Fibroblast of skin of left quadriceps (primary cell): ENCODE measurements around the gene YES1.

Source experiments
- DNase-seq, 2 experiments: peaks; one replicate each; pipeline ENCODE4 v3.0.0-alpha.2; 2013; ENCODE audit warnings: low read depth in 2 of 2

Gene YES1

DNA sequence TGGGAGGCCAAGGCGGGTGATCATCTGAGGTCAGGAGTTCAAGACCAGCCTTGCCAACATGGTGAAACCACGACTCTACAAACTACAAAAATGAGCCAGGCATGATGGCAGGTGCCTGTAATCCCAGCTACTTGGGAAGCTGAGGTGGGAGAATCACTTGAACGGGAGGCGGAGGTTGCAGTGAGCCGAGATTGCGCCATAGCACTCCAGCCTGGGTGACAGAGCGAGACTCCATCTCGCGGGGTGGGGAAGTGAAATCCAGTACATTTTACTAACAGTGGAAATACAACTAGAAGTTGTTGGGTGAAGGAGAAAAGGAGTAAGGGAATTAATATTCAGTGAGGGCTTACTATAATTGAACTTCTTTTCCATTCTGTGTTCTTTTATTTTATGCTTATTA, 86.4 kb downstream of the YES1 start:
- no peak for DNase-seq

DNA sequence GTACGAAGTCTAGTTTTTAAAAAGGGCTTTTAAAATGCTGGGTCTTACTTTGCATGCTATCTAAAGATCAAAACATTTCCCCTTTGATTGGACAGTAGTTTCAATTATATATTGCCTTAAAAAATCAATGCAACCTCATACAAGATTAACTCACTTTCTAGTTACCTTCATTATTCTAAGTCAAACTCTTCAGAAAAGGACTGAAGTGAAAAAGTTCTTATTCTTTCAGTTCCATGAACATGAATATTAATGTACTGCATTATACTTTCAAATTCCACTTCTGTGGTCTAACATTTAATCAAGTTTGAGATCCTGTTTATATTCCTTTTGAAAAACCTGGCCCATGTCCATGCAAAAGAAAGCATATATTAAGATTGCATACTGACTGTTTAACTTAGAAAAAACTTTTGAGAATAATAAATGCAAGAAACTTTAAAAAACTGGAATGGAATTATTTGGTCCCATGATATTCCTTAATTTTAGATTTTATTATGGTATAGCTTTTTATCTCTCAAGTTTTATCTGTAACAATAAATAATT, 88.4 kb downstream of the YES1 start:
- DNase-seq: no peak

DNA sequence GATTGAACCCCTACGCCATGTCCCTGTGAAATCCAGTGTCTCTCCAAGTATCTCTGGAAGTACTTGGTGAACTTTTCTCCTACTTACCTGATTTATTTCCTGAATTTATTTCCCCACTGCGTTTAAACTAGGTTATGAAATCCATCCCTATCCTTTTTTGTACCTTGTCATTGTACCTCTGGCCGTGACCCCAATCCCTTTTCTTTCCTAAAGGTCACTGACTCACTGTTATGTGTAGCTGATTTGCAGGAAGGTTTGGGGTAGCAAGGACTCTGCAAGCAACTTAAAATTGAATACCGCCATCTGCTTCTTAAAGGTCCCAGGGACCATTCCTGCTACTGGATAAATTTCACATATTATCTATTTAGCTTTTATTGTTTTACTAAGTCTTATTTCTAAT, 95.0 kb downstream of the YES1 start:
- no peak for DNase-seq

- peak; percentile 42 to 43 for DNase-seq
Measured at GRCh38 chr18:715626-716025, 96.4 kb downstream of the YES1 start.

- DNase-seq: no peak
Measured at GRCh38 chr18:713135-713490, 98.9 kb downstream of the YES1 start.

GRCh38 chr18:712401-713134, 99.5 kb downstream of the YES1 start, which contains the start of gene ENOSF1:
TSS of gene ENOSF1 (minus strand) at chr18:712630. CDS start at chr18:712587, 43 bp downstream.
- peak; percentile 50 to 52 for DNase-seq

DNA sequence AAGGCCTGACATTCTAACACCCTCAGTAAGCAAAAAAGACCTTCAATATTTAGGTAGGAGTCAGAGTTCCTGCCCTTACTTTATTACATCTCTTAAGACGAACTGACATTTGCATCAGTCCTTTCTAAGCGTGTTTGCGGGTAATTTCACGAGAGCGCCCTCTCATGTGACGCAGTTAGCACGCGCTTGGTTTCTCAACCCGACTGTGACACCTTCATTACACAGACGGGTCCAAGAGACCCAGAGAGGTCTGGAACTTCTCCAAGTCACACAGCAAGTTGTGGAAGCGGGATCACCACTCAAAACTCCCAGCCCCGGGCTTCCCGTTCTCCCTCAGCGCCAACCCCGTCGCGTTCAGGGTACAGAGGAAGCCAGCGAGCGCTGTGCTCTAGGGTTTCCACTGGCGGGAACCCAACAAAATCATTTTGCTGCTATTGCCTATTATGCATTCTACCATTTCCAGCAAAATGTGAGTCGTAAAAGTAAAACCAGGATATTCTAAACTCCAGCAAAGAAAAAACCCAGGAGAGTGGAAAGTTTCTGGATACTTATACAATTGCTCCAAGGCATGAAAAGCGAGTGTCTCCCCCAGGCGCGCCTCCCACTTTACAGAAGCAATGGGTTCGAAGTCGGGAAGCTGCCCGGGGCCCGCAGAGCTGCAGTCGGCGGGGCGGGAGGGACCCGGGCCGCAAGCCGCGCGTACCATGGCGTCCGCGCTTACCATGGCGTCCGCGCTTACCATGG, 100.2 kb downstream of the YES1 start:
- peak; percentile 55 to 61 for DNase-seq

DNA sequence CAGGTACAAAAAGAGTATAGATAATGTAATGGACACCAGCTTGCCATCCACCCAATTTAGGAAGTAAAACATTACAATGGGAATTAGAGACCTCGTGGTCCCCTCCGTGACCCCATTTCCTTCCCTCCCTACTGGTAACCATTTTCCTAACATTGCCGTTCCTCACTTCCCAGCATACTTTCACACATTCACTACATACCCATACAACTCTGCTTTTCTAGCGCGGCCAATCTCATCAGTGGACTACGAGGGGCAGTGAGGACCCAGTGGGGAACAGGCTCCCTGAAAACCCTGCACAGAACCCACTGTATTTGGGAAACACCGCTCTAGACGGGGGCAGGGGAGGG, 100.8 kb downstream of the YES1 start:
- no peak for DNase-seq

DNA sequence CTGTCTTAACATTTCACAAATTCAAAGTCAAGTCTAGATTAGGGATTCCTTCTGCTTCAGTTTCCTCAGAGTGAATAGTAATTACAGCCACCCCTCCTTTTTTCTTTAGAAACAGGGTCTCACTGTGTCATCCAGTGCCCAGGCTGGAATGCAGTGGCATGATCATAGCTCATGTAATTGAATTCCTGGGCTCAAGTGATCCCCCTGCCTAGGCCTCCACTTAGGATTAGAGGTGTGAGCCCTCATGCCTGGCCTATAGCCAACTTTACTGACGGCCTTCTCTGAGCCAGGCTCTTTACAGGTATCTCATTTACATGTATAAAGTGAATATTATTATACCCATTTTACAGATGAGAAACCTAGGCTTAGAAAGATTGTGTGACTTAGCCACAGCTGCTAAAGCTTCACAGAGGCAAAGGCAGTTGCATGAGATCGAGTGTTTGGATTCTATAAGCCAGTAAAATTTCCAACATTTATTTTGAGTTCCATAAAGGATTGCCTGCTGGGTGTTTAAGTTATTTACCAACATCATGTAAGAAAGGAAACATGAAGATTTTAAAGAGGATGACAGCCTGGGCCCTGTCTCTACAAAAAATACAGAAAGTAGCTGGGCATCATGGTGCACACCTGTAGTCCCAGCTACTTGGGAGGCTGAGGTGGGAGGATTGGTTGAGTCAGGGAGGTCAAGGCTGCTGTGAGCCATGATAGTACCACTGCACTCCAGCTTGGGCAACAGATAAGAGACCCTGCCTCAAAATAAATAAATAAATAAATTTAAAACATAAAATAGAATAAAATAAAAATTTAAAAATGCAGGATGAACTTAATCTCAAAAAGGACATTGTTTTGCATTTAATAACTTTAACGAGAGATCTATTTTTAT, 101.4 kb downstream of the YES1 start:
- no peak for DNase-seq

GRCh38 chr18:709771-710170, 102.3 kb downstream of the YES1 start:
- no peak for DNase-seq

DNA sequence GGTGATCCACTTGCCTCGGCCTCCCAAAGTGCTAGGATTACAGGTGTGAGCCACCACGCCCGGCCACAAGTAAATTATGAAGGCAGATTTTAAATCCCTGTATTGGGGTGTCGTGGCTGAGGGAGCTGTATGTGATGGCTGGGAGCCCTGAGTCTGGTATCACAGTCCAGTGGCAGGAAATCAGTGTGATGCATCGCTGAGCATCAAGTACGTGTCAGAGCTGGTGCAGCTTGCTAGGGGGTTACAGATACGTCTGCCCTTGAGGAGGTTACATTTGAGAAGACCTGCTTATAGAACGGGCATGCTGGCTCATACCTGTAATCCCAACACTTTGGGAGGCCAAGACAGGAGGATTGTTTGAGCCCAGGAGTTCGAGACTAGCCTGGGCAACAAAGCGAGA, 103.9 kb downstream of the YES1 start:
- DNase-seq: no peak

GRCh38 chr18:706405-706804, 105.6 kb downstream of the YES1 start:
- DNase-seq: no peak

DNA sequence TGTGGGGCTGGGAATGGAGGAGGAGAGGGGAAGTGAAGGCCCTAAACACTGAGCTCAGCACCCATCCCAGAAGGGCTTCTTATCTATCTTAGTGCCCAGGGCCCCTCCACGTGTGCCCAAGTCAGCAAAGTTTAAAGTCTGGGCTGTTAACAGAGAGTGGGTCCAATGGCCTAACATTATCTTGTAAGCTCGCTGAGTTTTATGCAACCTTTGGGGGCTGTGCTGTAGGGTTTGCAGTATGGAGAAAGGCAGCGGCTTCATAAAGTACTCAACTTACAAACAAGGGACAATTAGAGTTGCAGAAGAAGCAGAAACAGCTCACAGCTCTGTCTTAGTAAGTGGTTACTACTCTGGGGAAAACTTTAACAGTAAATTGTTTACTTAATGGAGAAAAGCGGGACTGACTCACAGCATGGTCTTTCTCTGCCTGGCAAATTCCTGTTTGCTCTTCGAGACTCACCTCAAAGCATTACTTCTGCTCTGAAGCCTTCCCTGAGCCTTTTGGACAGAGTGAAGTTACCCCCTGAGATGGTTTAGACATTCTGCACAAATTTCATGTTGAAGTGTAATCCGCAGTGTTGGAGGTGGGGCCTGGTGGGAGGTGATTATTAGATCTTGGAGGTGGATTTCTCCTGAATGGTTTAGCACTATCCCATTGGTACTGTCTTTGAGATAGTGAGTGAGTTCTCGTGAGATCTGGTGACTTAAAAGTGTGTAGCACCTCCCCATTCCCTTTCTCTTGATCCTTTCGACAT, 108.7 kb downstream of the YES1 start:
- peak; percentile 49 to 55 for DNase-seq

DNA sequence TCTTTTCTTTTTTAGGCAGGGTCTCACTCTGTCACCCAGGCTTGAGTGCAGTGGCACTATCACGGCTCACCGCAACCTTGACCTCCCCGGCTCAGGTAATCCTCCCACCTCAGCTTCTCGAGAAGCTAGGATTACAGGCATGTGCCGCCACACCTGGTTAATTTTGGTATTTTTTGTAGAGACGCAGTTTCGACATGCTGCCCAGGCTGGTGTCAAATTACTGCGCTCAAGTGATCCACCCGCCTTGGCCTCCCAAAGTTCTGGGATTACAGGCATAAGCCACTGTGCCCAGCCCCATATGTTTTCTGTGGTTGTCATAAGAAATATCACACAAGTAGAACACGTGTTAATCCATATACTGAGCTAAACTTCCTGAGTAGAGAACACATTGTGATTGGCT, 114.2 kb downstream of the YES1 start:
- no peak for DNase-seq

GRCh38 chr18:697012-697411, 115.0 kb downstream of the YES1 start:
- DNase-seq: no peak

- DNase-seq: no peak
Measured at GRCh38 chr18:693466-694187, 118.4 kb downstream of the YES1 start.

GRCh38 chr18:692824-693223, 119.2 kb downstream of the YES1 start:
- DNase-seq: no peak

GRCh38 chr18:688323-688722, 123.7 kb downstream of the YES1 start:
- no peak for DNase-seq

DNA sequence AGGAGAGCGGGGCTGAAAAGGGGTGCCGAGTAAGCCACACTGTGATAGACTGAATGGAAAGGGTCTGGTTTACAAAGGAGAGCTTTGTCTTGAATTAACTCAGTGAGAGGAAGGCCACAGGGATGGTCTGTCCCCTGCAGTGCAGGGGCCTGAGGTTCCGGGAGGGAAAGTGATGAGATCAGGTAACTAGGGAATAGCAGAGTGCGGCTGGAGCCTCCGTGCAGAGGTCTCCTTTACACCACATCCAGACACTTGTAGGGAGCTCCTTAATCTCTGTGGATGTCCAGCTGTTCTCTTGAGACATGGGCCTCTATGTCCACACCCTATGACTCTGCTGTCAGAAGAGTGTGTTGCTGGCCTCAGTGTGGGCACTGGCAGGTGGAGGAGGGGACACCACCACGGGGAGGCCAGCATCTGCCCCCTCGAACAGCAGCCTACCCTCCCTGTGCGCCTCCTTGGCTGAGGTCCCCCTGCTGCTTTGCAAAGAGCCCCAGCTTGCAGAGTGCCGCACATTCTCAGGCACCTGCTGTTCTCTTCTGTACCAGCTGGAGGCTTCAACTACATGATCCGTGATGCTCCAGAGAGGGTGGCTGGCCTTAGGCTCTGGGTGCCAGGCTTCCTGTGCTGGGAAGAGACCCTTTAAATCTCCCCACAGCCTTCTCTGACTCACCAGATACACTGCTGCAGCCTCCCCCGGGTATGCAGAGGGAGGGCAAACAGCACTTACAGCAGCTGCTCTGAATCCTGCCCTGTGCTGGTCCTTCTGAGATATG, 125.5 kb downstream of the YES1 start:
- DNase-seq: no peak

- no peak for DNase-seq
Measured at GRCh38 chr18:685438-685837, 126.6 kb downstream of the YES1 start.
